ENCODE measurements around the gene CCDC59.
"Not testable (repeated sequence)": the region's sequence is repeated elsewhere in the genome, so short reads cannot be mapped to it uniquely, and the experiment has no call there.

Gene CCDC59

DNA sequence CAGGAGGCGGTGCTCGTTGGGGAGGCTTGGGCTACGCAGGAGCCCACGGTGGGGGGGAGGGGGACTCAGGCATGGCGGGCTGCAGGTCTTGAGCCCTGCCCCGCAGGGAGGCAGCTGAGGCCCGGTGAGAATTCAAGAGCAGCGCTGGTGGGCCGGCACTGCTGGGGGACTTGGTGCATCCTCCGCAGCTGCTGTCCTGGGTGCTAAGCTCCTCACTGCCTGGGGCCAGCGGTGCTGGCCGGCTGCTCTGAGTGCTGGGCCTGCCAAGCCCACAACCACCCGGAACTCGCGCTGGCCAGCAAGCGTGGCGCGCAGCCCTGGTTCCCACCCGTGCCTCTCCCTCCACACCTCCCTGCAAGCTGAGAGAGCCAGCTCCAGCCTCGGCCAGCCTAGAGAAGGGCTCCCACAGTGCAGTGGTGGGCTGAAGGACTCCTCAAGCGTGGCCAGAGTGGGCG is 3.3 kb upstream of the CCDC59 start:
- Histone ChIP-seq H3K9me3 (ENCODE audit: control insufficient read depth, low read length) (no peaks in the 10 kb centered on the region), H3K36me3 (ENCODE audit: control insufficient read depth, insufficient read depth, low read length) (peaks cover under 1% of the 10 kb centered on the region), H3K27ac (ENCODE audit: insufficient read depth, low read depth, low read length, poor library complexity, severe bottlenecking) (no peak overlapping the region), H3K4me3 (ENCODE audit: insufficient read depth, low read depth, low read length) (no peak overlapping the region), H3K4me1 (ENCODE audit: control insufficient read depth, insufficient read depth, low read length) (peaks cover under 1% of the 10 kb centered on the region), H3K27me3 (ENCODE audit: control insufficient read depth, insufficient read depth, low read length, poor library complexity, severe bottlenecking) (no peaks in the 10 kb centered on the region)
- 86 to 87% methylated on average over 22 of the region's 22 CpGs for WGBS, 2 experiments

DNA sequence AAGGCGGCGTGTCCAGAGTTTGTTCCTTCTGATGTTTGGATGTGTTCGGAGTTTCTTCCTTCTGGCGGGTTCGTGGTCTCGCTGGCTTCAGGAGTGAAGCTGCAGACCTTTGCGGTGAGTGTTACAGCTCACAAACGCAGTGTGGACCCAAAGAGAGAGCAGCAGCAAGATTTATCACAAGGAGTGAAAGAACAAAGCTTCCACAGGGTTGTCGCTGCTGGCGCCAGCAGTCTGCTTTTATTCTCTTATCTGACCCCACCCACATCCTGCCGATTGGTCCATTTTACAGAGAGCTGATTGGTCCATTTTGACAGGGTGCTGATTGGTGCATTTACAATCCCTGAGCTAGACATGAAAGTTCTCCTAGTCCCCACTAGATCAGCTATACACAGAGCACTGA is 2.6 kb upstream of the CCDC59 start:
- not testable (repeated sequence) for H3K27ac ChIP-seq (ENCODE audit: insufficient read depth, low read depth, low read length, poor library complexity, severe bottlenecking); H3K9me3 ChIP-seq (ENCODE audit: control insufficient read depth, low read length); H3K36me3 ChIP-seq (ENCODE audit: control insufficient read depth, insufficient read depth, low read length); H3K4me3 ChIP-seq (ENCODE audit: insufficient read depth, low read depth, low read length); H3K4me1 ChIP-seq (ENCODE audit: control insufficient read depth, insufficient read depth, low read length); H3K27me3 ChIP-seq (ENCODE audit: control insufficient read depth, insufficient read depth, low read length, poor library complexity, severe bottlenecking)
- 93 to 94% methylated on average over 11 of the region's 11 CpGs for WGBS, 2 experiments

DNA sequence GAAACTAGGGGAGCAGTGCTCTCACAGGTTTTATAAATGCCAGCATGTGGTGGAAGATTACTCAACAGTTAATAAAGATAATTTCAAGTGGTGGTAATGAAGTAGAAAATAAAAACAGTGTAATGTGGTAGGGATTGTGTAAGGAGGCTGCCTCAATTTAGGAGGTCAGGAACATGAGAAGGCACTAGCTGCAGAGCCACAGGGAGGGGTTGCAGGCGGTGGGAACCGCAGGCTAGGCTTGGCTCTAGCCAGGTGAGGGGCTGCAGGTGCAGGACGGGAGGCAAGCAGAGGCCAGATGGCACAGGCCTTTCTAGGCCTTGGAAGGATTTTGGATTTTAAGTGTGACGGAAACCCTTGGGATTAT is 910 bp upstream of the CCDC59 start:
- peaks cover 15% of the 10 kb centered on the region for H3K36me3 ChIP-seq (ENCODE audit: control insufficient read depth, insufficient read depth, low read length)
- peak overlapping the region; percentile 85 for H3K4me3 ChIP-seq (ENCODE audit: insufficient read depth, low read depth, low read length)
- peak overlapping the region; percentile 38 for H3K27ac ChIP-seq (ENCODE audit: insufficient read depth, low read depth, low read length, poor library complexity, severe bottlenecking)
- peaks cover 3% of the 10 kb centered on the region for H3K4me1 ChIP-seq (ENCODE audit: control insufficient read depth, insufficient read depth, low read length)
- WGBS, 2 experiments: 26 to 28% methylated on average over 4 of the region's 4 CpGs
- H3K27me3 ChIP-seq (ENCODE audit: control insufficient read depth, insufficient read depth, low read length, poor library complexity, severe bottlenecking): no peaks in the 10 kb centered on the region
- H3K9me3 ChIP-seq (ENCODE audit: control insufficient read depth, low read length): no peaks in the 10 kb centered on the region

DNA sequence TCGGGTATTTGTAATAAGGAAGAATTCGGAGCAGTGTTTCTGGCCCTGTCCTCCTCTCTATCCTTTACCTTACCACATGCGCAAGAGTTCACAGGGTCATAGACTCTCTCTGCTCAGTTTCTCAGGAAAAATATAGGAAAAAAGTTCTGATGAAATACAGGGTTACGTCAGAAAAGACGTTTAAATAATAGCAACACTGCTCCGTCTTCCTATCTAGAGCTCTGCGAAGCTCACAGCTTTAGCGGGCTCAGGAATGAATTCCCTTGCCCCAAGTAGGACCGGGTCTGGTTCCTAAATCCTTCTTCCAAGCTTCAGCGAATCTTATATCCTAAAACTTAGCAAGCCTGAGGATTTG is 365 bp downstream of the CCDC59 start:
- H3K27me3 ChIP-seq (ENCODE audit: control insufficient read depth, insufficient read depth, low read length, poor library complexity, severe bottlenecking): no peaks in the 10 kb centered on the region
- H3K4me1 ChIP-seq (ENCODE audit: control insufficient read depth, insufficient read depth, low read length): peaks cover 3% of the 10 kb centered on the region
- WGBS, 2 experiments: 1 to 2% methylated on average over 7 to 10 of the region's 10 CpGs
- H3K36me3 ChIP-seq (ENCODE audit: control insufficient read depth, insufficient read depth, low read length): peaks cover 17% of the 10 kb centered on the region
- peak overlapping the region; percentile 85 for H3K4me3 ChIP-seq (ENCODE audit: insufficient read depth, low read depth, low read length)
- H3K9me3 ChIP-seq (ENCODE audit: control insufficient read depth, low read length): no peaks in the 10 kb centered on the region
- peak overlapping the region; percentile 78 for H3K27ac ChIP-seq (ENCODE audit: insufficient read depth, low read depth, low read length, poor library complexity, severe bottlenecking)

DNA sequence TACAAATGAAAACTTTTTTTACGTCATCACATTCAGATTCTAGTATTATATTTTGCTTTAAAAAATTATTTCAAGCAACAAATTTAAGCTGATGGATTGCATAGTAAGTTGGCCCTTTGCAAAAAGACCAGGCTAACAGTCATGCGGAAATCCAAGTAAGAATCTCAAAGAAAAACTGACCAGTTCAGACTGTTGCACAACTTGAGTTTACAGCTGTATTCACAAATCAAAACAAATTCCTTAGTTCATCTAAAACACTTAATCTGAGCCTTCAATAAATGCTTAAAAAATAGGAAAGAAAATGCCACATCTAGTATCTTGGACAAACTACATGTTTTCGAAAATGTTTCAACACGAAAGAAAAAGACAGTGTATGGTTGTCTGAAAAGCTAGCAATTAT is 847 bp downstream of the CCDC59 start:
- H3K27ac ChIP-seq (ENCODE audit: insufficient read depth, low read depth, low read length, poor library complexity, severe bottlenecking): no peak overlapping the region
- H3K27me3 ChIP-seq (ENCODE audit: control insufficient read depth, insufficient read depth, low read length, poor library complexity, severe bottlenecking): no peaks in the 10 kb centered on the region
- peaks cover 17% of the 10 kb centered on the region for H3K36me3 ChIP-seq (ENCODE audit: control insufficient read depth, insufficient read depth, low read length)
- WGBS, 2 experiments: 42 to 88% methylated on average over 2 of the region's 4 CpGs
- peaks cover 3% of the 10 kb centered on the region for H3K4me1 ChIP-seq (ENCODE audit: control insufficient read depth, insufficient read depth, low read length)
- peak overlapping the region; percentile 85 for H3K4me3 ChIP-seq (ENCODE audit: insufficient read depth, low read depth, low read length)
- no peaks in the 10 kb centered on the region for H3K9me3 ChIP-seq (ENCODE audit: control insufficient read depth, low read length)

DNA sequence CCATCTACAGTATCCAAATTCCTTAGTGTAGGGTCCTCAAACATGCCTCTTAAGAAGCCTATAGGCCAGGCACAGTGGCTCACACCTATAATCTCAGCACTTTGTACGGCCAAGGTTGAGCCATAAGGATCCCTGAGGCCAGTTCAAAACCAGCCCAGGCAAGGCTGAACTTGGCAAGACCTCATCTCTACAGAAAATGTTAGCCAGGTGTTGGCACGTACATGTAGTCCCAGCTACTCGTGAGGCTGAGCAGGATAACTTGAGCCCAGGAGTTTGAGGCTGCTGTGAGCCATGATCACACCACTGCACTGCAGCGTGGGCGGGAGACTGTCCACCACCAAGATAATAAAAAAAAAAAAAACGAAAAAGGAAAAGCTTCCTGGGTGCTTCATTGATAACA is 6.8 kb downstream of the CCDC59 start:
- H3K27ac ChIP-seq (ENCODE audit: insufficient read depth, low read depth, low read length, poor library complexity, severe bottlenecking): no peak overlapping the region
- H3K9me3 ChIP-seq (ENCODE audit: control insufficient read depth, low read length): no peaks in the 10 kb centered on the region
- H3K4me3 ChIP-seq (ENCODE audit: insufficient read depth, low read depth, low read length): no peak overlapping the region
- H3K36me3 ChIP-seq (ENCODE audit: control insufficient read depth, insufficient read depth, low read length): peaks cover 15% of the 10 kb centered on the region
- 91 to 94% methylated on average over 6 of the region's 6 CpGs for WGBS, 2 experiments
- peaks cover 2% of the 10 kb centered on the region for H3K4me1 ChIP-seq (ENCODE audit: control insufficient read depth, insufficient read depth, low read length)
- no peaks in the 10 kb centered on the region for H3K27me3 ChIP-seq (ENCODE audit: control insufficient read depth, insufficient read depth, low read length, poor library complexity, severe bottlenecking)

DNA sequence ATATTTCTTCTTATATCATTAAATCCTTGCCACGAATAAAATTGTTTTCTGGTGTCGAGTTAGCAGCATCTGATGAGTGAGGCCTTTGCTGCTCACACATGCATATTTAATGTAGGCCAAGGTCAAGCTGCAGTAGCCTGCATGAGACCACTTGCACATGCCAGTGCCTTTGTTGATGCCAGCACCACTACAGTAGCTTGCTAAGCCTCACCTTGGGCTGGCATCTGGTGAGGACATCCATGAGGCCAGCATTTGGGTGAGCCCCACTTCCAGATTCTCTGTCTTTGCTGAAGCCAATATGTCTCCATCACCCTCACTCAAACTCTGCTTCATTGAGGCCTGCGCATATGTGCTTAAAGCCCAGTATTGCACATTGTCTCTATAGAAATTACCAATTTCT is 8.0 kb downstream of the CCDC59 start:
- Histone ChIP-seq H3K4me1 (ENCODE audit: control insufficient read depth, insufficient read depth, low read length) (no peaks in the 10 kb centered on the region), H3K4me3 (ENCODE audit: insufficient read depth, low read depth, low read length) (no peak overlapping the region), H3K27ac (ENCODE audit: insufficient read depth, low read depth, low read length, poor library complexity, severe bottlenecking) (no peak overlapping the region), H3K27me3 (ENCODE audit: control insufficient read depth, insufficient read depth, low read length, poor library complexity, severe bottlenecking) (no peaks in the 10 kb centered on the region), H3K9me3 (ENCODE audit: control insufficient read depth, low read length) (no peaks in the 10 kb centered on the region), H3K36me3 (ENCODE audit: control insufficient read depth, insufficient read depth, low read length) (peaks cover 12% of the 10 kb centered on the region)
- 96 to 97% methylated on average over 3 of the region's 3 CpGs for whole genome bisulfite sequencing, 2 experiments

DNA sequence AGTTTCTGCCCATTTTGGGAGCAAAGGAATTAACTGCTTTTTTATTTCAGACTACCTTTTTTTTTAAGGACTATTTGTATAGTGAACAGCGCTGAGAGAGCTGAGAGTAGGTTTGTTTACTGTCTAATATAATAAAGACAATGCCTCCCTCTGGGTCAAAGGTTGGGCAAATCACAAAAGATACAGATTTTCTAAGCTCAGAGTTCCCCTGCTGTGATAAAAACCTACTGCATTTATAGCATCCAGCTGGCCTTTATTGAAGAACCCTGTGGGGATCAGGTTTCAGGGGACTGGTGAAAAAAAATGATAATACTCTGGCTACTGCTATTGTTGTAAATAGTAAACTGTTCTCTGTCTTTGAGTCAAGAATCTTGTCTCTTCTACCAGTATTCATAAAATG is 28.7 kb downstream of the CCDC59 start:
- no peaks in the 10 kb centered on the region for H3K27me3 ChIP-seq (ENCODE audit: control insufficient read depth, insufficient read depth, low read length, poor library complexity, severe bottlenecking)
- WGBS, 2 experiments: no CpG with 5 or more reads among the region's 1 CpG
- peaks cover 4% of the 10 kb centered on the region for H3K4me1 ChIP-seq (ENCODE audit: control insufficient read depth, insufficient read depth, low read length)
- H3K9me3 ChIP-seq (ENCODE audit: control insufficient read depth, low read length): no peaks in the 10 kb centered on the region
- H3K27ac ChIP-seq (ENCODE audit: insufficient read depth, low read depth, low read length, poor library complexity, severe bottlenecking): no peak overlapping the region
- H3K4me3 ChIP-seq (ENCODE audit: insufficient read depth, low read depth, low read length): no peak overlapping the region
- H3K36me3 ChIP-seq (ENCODE audit: control insufficient read depth, insufficient read depth, low read length): no peaks in the 10 kb centered on the region

DNA sequence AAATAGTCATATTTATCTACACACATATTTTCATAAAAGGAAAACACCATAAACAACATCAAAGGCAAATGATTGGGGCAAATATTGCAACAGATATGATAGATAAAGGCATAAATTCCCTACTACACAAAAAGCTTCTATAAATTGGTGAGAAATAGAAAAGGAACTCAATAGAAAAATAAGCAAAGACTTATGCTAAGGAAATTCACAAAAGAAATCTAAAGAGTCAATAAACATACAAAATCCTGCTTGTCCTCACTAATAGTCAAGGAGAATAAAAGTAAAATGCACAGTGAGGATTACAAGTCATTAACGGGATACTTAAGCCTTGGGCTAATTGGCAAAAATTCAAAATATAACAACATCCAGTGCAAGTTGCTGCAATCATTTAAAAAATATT is 30.3 kb downstream of the CCDC59 start:
- Histone ChIP-seq H3K4me1 (ENCODE audit: control insufficient read depth, insufficient read depth, low read length) (peaks cover 4% of the 10 kb centered on the region), H3K27me3 (ENCODE audit: control insufficient read depth, insufficient read depth, low read length, poor library complexity, severe bottlenecking) (no peaks in the 10 kb centered on the region), H3K36me3 (ENCODE audit: control insufficient read depth, insufficient read depth, low read length) (no peaks in the 10 kb centered on the region), H3K9me3 (ENCODE audit: control insufficient read depth, low read length) (no peaks in the 10 kb centered on the region), H3K27ac (ENCODE audit: insufficient read depth, low read depth, low read length, poor library complexity, severe bottlenecking) (no peak overlapping the region), H3K4me3 (ENCODE audit: insufficient read depth, low read depth, low read length) (no peak overlapping the region)
- 71 to 93% methylated on average over 1 of the region's 1 CpG for WGBS, 2 experiments

DNA sequence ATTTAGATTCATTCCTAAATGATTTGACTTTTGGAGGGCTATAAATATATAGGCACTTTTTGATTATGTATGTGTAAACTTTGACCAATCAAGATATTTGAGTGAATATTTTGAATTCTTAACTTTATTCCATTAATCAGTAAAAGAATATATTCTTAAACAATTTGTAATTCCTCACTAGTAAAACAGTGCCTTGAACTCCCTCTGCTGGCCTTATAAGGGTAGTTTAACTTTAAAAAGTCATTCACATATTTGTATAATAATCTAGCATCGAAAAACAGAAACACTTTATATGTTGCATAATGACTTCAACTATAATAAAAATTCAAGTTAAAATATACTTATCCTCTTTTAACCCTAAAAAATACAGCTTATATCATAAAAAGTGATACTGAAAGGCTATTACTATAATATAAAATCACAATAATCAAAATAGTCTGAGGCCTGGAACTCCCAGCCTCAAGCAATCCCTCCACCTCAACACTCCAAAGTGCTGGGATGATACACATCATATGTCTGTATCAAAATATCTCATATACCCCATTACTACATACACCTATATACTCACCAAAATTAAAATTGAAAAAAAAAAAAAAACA is 31.2 kb downstream of the CCDC59 start:
- H3K27ac ChIP-seq (ENCODE audit: insufficient read depth, low read depth, low read length, poor library complexity, severe bottlenecking): no peak overlapping the region
- no peaks in the 10 kb centered on the region for H3K9me3 ChIP-seq (ENCODE audit: control insufficient read depth, low read length)
- no CpG with 5 or more reads among the region's 1 CpG for WGBS, 2 experiments
- H3K4me1 ChIP-seq (ENCODE audit: control insufficient read depth, insufficient read depth, low read length): peaks cover 4% of the 10 kb centered on the region
- H3K4me3 ChIP-seq (ENCODE audit: insufficient read depth, low read depth, low read length): no peak overlapping the region
- no peaks in the 10 kb centered on the region for H3K36me3 ChIP-seq (ENCODE audit: control insufficient read depth, insufficient read depth, low read length)
- H3K27me3 ChIP-seq (ENCODE audit: control insufficient read depth, insufficient read depth, low read length, poor library complexity, severe bottlenecking): no peaks in the 10 kb centered on the region

All from ectodermal cell (in vitro differentiated cells).